AG04449 (cell line): ENCODE results near the gene CAT.

Source experiments
- CTCF ChIA-PET: fragments of 350-600 bp; formaldehyde crosslinking; extraction: SDS; loops from one replicate; lab custom pipeline; 2021; ENCODE audit warnings: antibody characterized with exemption; lab: Yijun Ruan, JAX
- POLR2A ChIA-PET: fragments of 400-600, 350-600 bp; formaldehyde crosslinking; extraction: SDS; loops from one replicate; lab custom pipeline; 2020; ENCODE audit warnings: antibody characterized with exemption, inconsistent platforms; lab: Yijun Ruan, JAX
- DNase-seq: peaks from one replicate; pipeline ENCODE4 v3.0.0-alpha.2; 2010; ENCODE audit warnings: low read depth, low spot score
- H3K4me3 ChIP-seq: 2 replicates; pipeline ENCODE4 v1.5.1; 2011; ENCODE audit warnings: low read depth, mild to moderate bottlenecking, control low read depth, low read length
- TF ChIP-seq, protein P1 (sequence below): IDR thresholded peaks from one replicate; pipeline ENCODE4 v1.5.1; 2011; ENCODE audit warnings: mild to moderate bottlenecking, moderate library complexity, low read length, control low read depth, inconsistent platforms; ENCODE audit not compliant: insufficient read depth; ENCODE audit errors: missing control alignments

The CAT gene

DNA sequence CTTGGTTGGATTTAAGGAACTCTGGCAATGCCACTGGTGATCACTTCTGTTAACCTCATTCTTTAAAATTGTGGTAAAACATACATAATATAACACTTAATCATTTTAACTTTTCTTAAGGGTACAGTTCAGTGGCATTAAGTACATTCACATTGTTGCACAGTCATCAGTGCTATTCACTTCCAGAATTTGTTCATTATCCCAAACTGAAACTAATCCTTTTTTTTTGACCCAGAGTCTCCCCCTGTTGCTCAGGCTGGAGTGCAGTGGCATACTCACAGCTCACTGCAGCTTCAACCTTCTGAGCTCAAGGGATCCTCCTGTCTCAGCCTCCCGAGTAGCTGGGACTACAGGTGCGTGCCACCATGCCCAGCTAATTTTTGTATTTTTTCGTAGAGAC, 64.2 kb downstream of the CAT start:
- POLR2A ChIA-PET: no interaction called here
- DNase-seq: no peak
- TF ChIP-seq, protein P1, sequence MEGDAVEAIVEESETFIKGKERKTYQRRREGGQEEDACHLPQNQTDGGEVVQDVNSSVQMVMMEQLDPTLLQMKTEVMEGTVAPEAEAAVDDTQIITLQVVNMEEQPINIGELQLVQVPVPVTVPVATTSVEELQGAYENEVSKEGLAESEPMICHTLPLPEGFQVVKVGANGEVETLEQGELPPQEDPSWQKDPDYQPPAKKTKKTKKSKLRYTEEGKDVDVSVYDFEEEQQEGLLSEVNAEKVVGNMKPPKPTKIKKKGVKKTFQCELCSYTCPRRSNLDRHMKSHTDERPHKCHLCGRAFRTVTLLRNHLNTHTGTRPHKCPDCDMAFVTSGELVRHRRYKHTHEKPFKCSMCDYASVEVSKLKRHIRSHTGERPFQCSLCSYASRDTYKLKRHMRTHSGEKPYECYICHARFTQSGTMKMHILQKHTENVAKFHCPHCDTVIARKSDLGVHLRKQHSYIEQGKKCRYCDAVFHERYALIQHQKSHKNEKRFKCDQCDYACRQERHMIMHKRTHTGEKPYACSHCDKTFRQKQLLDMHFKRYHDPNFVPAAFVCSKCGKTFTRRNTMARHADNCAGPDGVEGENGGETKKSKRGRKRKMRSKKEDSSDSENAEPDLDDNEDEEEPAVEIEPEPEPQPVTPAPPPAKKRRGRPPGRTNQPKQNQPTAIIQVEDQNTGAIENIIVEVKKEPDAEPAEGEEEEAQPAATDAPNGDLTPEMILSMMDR: no peak
- CTCF ChIA-PET: interaction anchor here (1.3 to 5.9 kb wide), 3 partner anchors 9 to 11 kb away, joined by 6 to 33 read pairs (median 31); partner anchors contain the start of gene ELF5
- H3K4me3 ChIP-seq: no peak overlapping the region

DNA sequence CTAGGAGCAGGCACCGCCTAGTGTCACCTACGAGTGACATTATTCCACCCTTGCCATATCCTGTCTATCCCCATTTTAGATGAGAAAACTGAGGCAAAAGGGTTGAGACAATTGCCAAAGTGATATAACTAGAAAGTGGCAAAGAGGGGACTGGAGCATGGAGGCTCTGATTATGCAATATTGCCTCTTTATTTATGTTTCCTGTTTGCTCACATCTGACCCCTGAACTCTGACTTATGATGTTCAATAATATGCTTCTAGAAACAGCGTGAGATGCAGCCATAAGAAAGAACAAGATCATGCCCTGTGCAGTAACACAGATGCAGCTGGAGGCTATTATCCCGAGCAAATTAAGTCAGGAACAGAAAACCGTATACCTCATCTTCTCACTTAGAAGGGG, 67.1 kb downstream of the CAT start:
- DNase-seq: no peak
- H3K4me3 ChIP-seq: no peak overlapping the region
- ChIA-PET POLR2A (no interaction called here), CTCF (interaction anchor here (5.9 kb wide), 1 partner anchor 13 kb away, joined by 31 read pairs; no protein-coding TSS in a partner anchor)
- TF ChIP-seq, protein P1: no peak

DNA sequence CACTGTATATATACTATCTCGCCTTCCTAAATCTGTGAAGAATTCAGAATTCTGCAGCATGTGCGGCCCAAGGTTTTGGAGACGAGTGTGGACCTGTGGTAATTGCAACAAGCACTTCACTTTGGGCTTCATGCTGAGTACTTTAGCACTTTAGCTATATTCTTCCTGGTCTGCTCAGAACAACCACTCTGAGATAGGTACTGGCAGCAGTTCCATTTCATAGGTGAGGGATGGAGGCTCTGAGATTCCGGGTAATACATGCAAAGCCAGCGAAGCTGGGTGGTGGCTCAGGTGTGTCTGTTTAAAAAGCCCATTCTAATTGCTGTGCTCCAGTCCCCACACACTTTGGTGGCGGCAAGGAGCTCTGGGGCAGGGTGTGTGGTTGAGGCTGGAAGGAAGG, 68.4 kb downstream of the CAT start:
- ChIA-PET CTCF (interaction anchor here (1.5 kb wide), 1 partner anchor 383 kb away, joined by 3 read pairs; no protein-coding TSS in a partner anchor), POLR2A (no interaction called here)
- DNase-seq: no peak
- H3K4me3 ChIP-seq: no peak overlapping the region
- TF ChIP-seq, protein P1: no peak

DNA sequence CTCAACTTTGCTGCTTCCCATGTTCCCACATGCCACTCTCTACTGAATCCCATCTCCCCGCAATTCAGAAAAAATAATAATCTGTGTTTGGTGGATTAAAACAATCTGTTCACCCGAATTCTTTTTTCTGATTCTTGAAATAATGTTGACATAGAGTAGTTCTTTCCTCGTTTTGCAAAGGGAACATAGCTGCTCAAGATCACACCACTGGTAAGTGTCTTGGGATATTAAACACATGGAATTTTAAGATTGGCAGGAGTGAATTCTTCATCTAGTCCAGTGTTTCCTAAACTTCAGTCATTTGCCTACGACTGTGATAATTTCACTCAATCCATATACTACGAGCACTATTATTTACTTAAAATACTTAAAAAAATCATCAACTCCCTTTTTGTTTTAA, 68.9 kb downstream of the CAT start:
- TF ChIP-seq, protein P1: no peak
- no peak overlapping the region for H3K4me3 ChIP-seq
- POLR2A ChIA-PET: no interaction called here
- DNase-seq: no peak
- CTCF ChIA-PET: interaction anchor here (1.5 kb wide), 1 partner anchor 382 kb away, joined by 3 read pairs; no protein-coding TSS in a partner anchor

DNA sequence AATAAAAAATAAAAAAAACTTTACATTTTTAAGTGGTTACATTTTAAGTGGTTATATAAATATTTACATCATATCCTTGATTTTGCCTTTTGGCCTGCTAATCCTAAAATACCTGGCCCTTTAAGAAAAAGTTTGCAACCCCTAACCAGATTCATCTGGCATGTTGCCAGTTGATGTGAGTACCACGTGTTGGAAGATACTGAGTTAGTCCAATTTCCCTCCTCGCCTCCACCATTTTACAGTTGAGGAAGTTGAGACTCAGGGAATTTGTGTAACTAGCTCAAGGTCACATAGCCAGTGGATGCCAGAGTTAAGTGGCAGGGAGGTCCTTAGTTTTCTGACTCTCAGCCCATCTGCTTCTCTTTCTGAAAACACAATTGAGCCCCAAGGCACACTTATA, 69.8 kb downstream of the CAT start:
- CTCF ChIA-PET: no interaction called here
- DNase-seq: no peak

DNA sequence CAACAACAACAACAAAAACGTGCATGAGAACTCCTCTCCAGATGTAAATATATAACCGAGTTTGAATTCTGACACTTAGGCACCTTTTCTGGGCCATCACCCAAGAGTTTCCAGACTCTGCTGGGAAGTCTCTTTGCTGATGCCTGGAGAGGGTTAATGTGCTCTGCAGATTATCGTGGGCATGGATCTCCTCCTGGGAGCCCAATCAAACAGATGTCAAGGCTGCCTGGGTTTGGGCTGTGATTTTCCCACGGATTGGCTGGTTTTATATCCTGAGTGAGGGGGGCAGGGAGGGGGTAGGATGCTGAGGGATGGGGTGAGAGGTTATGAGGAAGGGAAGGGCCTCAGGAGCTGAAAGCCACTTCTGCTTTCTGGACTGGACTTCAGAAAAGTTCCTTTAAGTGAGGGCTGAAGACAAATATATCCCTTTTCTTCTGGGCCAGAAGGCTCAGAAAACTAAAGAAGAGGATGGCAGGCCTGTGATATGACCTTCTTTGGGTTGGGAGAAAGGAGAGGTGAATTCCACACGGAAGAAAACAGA, 70.7 kb downstream of the CAT start:
- ChIA-PET POLR2A (no interaction called here), CTCF (no interaction called here)
- TF ChIP-seq, protein P1: no peak
- DNase-seq: no peak
- no peak overlapping the region for H3K4me3 ChIP-seq

More for the DNA sequence above, 69.8 kb downstream of the CAT start:
- POLR2A ChIA-PET: no interaction called here
- H3K4me3 ChIP-seq: no peak overlapping the region
- TF ChIP-seq, protein P1: no peak
